ENCODE data around the gene ABRACL.

The ABRACL gene, protein sequence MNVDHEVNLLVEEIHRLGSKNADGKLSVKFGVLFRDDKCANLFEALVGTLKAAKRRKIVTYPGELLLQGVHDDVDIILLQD

DNA sequence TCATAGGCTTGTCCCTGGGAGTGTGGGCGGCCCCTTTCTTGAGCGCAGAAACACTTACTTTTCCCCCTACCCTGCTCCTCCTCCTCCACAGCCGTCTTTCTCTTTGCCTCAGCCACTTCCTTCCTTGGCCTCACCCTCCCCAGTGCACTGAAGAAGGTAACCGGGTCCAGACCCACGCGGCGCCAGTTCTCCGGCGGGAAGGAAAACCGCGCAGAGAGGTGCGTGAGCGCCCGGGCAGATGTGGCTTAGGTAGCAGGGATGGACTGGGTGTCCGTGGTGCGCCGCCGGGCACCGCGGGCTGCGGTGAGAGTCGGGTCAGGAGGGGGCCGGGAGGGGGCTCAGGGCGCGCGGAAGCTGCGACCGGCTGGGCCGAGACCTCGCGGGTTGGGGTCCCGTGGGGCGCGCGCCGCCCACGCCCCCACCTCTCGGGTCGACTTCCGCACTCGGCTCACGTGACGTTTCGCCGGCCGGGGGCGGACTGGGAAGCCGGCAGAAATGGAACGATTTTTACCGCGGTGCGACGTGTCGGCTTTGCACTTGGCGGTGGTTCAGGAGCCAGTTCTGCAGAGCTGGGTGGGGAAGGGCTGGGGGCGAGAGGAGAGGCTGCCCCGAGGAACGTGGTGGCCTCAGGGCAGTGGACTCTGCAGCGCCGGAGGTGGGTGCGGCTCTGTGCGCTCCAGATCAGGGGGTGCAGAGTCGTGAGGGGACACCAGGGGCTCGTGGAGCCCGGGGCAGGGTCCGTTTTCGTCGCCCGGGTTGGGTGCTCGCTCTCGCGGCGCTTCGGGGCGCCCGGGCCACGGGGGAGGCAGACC is at the start of gene ABRACL:
Gene ABRACL (plus strand): TSS at position 88 of the 812 bp plus-strand sequence. CDS start 5,416 bp downstream, outside the sequence.
- TF ChIP-seq SUZ12 (IDR thresholded peaks at IDR 0.05) (no peak), SP1 (IDR thresholded peaks at IDR 0.05) (no peak), L3MBTL2 (conservative IDR thresholded peaks at IDR 0.05) (peak; percentile 65), CTBP1 (IDR thresholded peaks at IDR 0.05; ENCODE audit: borderline replicate concordance) (peak; percentile 15; the same call in 1 of the 2 replicates), ELF4 (IDR thresholded peaks at IDR 0.05) (peak; percentile 34; the same call in 1 of the 2 replicates), FOXA1 (IDR thresholded peaks at IDR 0.05) (no peak)
- ChIA-PET CTCF (no interaction called here), POLR2A (interaction anchor here (1.1 kb wide), 1 partner anchor 13 kb away, joined by 4 read pairs; no protein-coding TSS in a partner anchor)
- peak; percentile 78 for DNase-seq (ENCODE audit: extremely low spot score)

DNA sequence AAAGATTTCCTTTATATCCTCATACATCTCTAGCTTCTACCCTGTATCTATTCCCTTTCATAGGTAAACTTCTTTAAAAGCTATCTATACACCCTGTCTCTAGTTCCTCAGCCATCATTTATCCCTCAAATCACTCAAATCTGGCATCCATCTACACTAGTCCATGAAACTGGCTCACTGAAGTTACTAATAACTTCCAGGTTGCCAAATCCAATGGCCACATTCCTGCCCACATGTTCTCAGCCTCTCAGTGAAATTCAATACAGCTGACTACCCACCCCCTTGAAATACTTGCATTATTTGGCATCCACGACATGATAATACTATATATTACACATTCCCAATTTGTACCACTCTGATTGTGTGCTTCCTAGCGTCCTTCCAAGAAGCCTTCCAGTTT is 49.2 kb upstream of the ABRACL start:
- TF ChIP-seq, protein P1, sequence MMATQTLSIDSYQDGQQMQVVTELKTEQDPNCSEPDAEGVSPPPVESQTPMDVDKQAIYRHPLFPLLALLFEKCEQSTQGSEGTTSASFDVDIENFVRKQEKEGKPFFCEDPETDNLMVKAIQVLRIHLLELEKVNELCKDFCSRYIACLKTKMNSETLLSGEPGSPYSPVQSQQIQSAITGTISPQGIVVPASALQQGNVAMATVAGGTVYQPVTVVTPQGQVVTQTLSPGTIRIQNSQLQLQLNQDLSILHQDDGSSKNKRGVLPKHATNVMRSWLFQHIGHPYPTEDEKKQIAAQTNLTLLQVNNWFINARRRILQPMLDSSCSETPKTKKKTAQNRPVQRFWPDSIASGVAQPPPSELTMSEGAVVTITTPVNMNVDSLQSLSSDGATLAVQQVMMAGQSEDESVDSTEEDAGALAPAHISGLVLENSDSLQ (IDR thresholded peaks at IDR 0.05), result no peak
- no peak for TF ChIP-seq ELF4 (IDR thresholded peaks at IDR 0.05)
- TF ChIP-seq FOXA1 (IDR thresholded peaks at IDR 0.05), result no peak
- TF ChIP-seq TARDBP (IDR thresholded peaks at IDR 0.05), result no peak
- no peak for TF ChIP-seq HDGF (IDR thresholded peaks at IDR 0.05; ENCODE audit: borderline replicate concordance)
- no peak for TF ChIP-seq ARNT (IDR thresholded peaks at IDR 0.05)
- TF ChIP-seq BHLHE40 (IDR thresholded peaks at IDR 0.05; ENCODE audit: borderline replicate concordance), result no peak
- no peak for TF ChIP-seq FOXM1 (IDR thresholded peaks at IDR 0.05; ENCODE audit: borderline replicate concordance)
- TF ChIP-seq NFRKB (IDR thresholded peaks at IDR 0.05), result no peak
- TF ChIP-seq L3MBTL2 (conservative IDR thresholded peaks at IDR 0.05), result no peak
- TF ChIP-seq FOXK2 (IDR thresholded peaks at IDR 0.05), result no peak
- no peak for TF ChIP-seq SP1 (IDR thresholded peaks at IDR 0.05)
- no peak for TF ChIP-seq LEF1 (IDR thresholded peaks at IDR 0.05; ENCODE audit: borderline replicate concordance)
- no peak for TF ChIP-seq SUZ12 (IDR thresholded peaks at IDR 0.05)
- no peak for TF ChIP-seq ZNF384 (IDR thresholded peaks at IDR 0.05)
- no peak for TF ChIP-seq CTBP1 (IDR thresholded peaks at IDR 0.05; ENCODE audit: borderline replicate concordance)
- CTCF ChIA-PET, result no interaction called here
- POLR2A ChIA-PET, result no interaction called here
- DNase-seq (ENCODE audit: extremely low spot score), result no peak

DNA sequence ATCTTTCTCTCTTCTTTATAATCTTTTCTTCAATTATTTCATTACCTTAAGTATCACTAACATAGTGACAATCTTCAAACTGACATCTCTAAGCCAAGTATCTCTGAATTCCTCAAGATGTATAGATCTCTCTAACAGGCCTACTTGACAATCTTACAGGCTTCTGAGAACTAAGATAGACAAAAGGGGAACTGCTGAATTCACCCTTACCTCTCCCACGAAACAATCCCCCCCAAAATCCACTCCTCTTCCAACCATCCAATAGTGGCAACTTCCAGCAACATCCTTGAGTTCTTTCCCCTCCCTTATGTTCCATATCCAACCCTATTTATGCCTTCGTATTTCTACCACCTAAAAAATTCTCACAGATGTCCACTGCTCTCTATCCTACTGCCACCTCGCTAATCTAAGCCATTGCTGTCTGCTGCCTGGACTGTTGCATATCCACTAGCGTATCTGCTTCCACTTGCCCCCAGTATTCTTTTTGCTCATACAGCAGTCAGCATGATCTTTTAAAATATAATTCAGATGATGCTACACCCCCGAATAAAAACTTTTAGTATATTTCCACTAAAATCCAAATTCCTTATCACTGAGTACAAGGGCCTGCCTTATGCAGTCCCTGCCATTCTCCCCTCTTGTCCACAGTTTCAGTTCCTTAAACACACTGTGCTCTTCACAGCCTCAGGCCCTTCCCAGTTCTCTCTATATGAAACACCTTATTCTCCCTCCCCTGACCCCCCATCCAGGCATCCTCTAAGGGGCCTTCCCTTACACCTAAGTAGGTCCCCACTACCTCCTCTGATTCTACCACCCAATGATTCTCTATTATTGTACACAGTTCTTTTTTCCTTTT is 48.5 kb upstream of the ABRACL start:
- CTCF ChIA-PET, result no interaction called here
- no peak for TF ChIP-seq HDGF (IDR thresholded peaks at IDR 0.05; ENCODE audit: borderline replicate concordance)
- no peak for TF ChIP-seq FOXK2 (IDR thresholded peaks at IDR 0.05)
- no peak for TF ChIP-seq FOXM1 (IDR thresholded peaks at IDR 0.05; ENCODE audit: borderline replicate concordance)
- TF ChIP-seq TARDBP (IDR thresholded peaks at IDR 0.05), result no peak
- TF ChIP-seq SP1 (IDR thresholded peaks at IDR 0.05), result no peak
- no peak for TF ChIP-seq CTBP1 (IDR thresholded peaks at IDR 0.05; ENCODE audit: borderline replicate concordance)
- no peak for TF ChIP-seq NFRKB (IDR thresholded peaks at IDR 0.05)
- no peak for TF ChIP-seq ELF4 (IDR thresholded peaks at IDR 0.05)
- TF ChIP-seq ZNF384 (IDR thresholded peaks at IDR 0.05), result no peak
- TF ChIP-seq ARNT (IDR thresholded peaks at IDR 0.05), result no peak
- TF ChIP-seq LEF1 (IDR thresholded peaks at IDR 0.05; ENCODE audit: borderline replicate concordance), result no peak
- TF ChIP-seq BHLHE40 (IDR thresholded peaks at IDR 0.05; ENCODE audit: borderline replicate concordance), result no peak
- no peak for TF ChIP-seq FOXA1 (IDR thresholded peaks at IDR 0.05)
- TF ChIP-seq, protein P1 (IDR thresholded peaks at IDR 0.05), result no peak
- no peak for TF ChIP-seq SUZ12 (IDR thresholded peaks at IDR 0.05)
- no peak for TF ChIP-seq L3MBTL2 (conservative IDR thresholded peaks at IDR 0.05)
- POLR2A ChIA-PET, result no interaction called here
- DNase-seq (ENCODE audit: extremely low spot score), result no peak

DNA sequence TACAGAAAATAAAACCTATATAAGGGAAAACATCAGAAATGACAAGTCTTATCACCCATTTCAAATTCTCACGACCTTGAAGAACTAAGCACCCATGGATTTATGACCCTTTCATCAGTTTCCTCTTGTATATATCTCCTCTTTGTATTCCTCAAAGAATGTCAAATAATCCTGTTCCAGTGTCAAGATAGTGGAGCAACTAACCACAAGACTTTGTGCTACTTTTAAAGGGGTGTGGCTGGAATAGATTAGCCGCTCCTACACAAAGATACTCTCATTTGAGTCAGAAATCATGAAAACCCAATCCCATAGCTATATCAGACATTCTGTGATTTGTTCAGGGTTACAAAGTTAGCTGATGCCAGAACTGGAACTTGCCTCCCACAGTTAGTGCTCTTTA is 47.1 kb upstream of the ABRACL start:
- POLR2A ChIA-PET, result no interaction called here
- CTCF ChIA-PET, result no interaction called here
- TF ChIP-seq SP1 (IDR thresholded peaks at IDR 0.05) (no peak), ARNT (IDR thresholded peaks at IDR 0.05) (no peak), BHLHE40 (IDR thresholded peaks at IDR 0.05; ENCODE audit: borderline replicate concordance) (no peak), FOXA1 (IDR thresholded peaks at IDR 0.05) (no peak), TARDBP (IDR thresholded peaks at IDR 0.05) (no peak)
- DNase-seq (ENCODE audit: extremely low spot score), result no peak

DNA sequence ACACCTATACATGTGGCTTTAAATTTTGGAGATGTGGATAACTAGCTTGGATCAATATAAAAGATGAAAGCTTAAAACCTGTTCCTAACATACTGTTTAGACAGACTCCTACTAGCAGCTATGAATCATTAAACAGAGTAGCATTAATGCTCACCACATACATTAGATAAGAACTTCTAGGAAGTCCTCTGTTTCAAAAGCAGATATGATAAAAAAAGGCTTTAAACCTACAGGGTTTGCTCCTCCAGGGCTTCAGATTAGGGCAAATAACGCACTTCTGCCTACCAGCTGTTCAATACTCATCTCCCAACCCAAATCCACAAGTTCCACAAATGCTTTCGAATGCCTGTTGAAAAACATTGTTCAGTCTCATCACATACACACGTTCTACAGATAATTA is 42.0 kb upstream of the ABRACL start:
- CTCF ChIA-PET, result interaction anchor here (0.6 to 1.5 kb wide), 2 partner anchors 21 to 584 kb away, joined by 4 read pairs; no protein-coding TSS in a partner anchor
- no peak for TF ChIP-seq NFRKB (IDR thresholded peaks at IDR 0.05)
- no peak for TF ChIP-seq ARNT (IDR thresholded peaks at IDR 0.05)
- TF ChIP-seq ELF4 (IDR thresholded peaks at IDR 0.05), result no peak
- TF ChIP-seq HDGF (IDR thresholded peaks at IDR 0.05; ENCODE audit: borderline replicate concordance), result no peak
- TF ChIP-seq, protein P1 (IDR thresholded peaks at IDR 0.05), result no peak
- no peak for TF ChIP-seq FOXM1 (IDR thresholded peaks at IDR 0.05; ENCODE audit: borderline replicate concordance)
- TF ChIP-seq CTBP1 (IDR thresholded peaks at IDR 0.05; ENCODE audit: borderline replicate concordance), result no peak
- no peak for TF ChIP-seq SUZ12 (IDR thresholded peaks at IDR 0.05)
- TF ChIP-seq LEF1 (IDR thresholded peaks at IDR 0.05; ENCODE audit: borderline replicate concordance), result no peak
- DNase-seq (ENCODE audit: extremely low spot score), result no peak

More for the DNA sequence above, 42.0 kb upstream of the ABRACL start:
- POLR2A ChIA-PET, result interaction anchor here (0.6 to 1.1 kb wide), 2 partner anchors 39 to 53 kb away, joined by 3 read pairs; no protein-coding TSS in a partner anchor

All from HEK293T (cell line).